NCI-H2107 treated with DMSO at 0.1 percent for 48 hours (cell line): ENCODE measurements around the gene FAM174B.

Experiments
- DNase-seq: peaks from one replicate; lab custom pipeline; 2025; ENCODE audit not compliant: unreplicated experiment; lab: John Stamatoyannopoulos, UW

Gene FAM174B

GRCh38 chr15:92655178-92655995 is at the start of gene FAM174B:
Gene FAM174B, minus strand, starts transcription at chr15:92655775.
- peak; percentile 17 for DNase-seq

GRCh38 chr15:92696096-92696495 is 40.5 kb upstream of the FAM174B start:
- DNase-seq = no peak

GRCh38 chr15:92693691-92694331 is 38.2 kb upstream of the FAM174B start:
- no peak for DNase-seq

GRCh38 chr15:92690395-92690794 is 34.8 kb upstream of the FAM174B start:
- DNase-seq = no peak

GRCh38 chr15:92687746-92688145 is 32.2 kb upstream of the FAM174B start:
- DNase-seq = no peak

- DNase-seq = no peak
Measured at GRCh38 chr15:92687195-92687602, 31.6 kb upstream of the FAM174B start.

GRCh38 chr15:92683511-92683834 is 27.9 kb upstream of the FAM174B start:
- peak; percentile 18 for DNase-seq

- DNase-seq = no peak
Measured at GRCh38 chr15:92682741-92683510, 27.4 kb upstream of the FAM174B start.

GRCh38 chr15:92681141-92681631 is 25.6 kb upstream of the FAM174B start:
- DNase-seq = no peak

GRCh38 chr15:92677999-92678398 is 22.4 kb upstream of the FAM174B start:
- DNase-seq = no peak

GRCh38 chr15:92676561-92676960 is 21.0 kb upstream of the FAM174B start:
- DNase-seq = no peak

- DNase-seq = no peak
Measured at GRCh38 chr15:92675485-92675884, 19.9 kb upstream of the FAM174B start.

- no peak for DNase-seq
Measured at GRCh38 chr15:92674347-92674746, 18.8 kb upstream of the FAM174B start.

- DNase-seq = no peak
Measured at GRCh38 chr15:92672102-92672501, 16.5 kb upstream of the FAM174B start.

- no peak for DNase-seq
Measured at GRCh38 chr15:92671406-92671805, 15.8 kb upstream of the FAM174B start.

- DNase-seq = no peak
Measured at GRCh38 chr15:92670621-92671020, 15.0 kb upstream of the FAM174B start.

GRCh38 chr15:92669432-92669831 is 13.9 kb upstream of the FAM174B start:
- DNase-seq = no peak

- no peak for DNase-seq
Measured at GRCh38 chr15:92668620-92669019, 13.0 kb upstream of the FAM174B start.

GRCh38 chr15:92667970-92668485 is 12.5 kb upstream of the FAM174B start:
- DNase-seq = no peak

- DNase-seq = peak; percentile 9
Measured at GRCh38 chr15:92667287-92667904, 11.8 kb upstream of the FAM174B start.

GRCh38 chr15:92666780-92667179 is 11.2 kb upstream of the FAM174B start:
- peak; percentile 7 for DNase-seq
